Measurements from ENCODE around the gene MRPL30.

MRPL30 gene

DNA sequence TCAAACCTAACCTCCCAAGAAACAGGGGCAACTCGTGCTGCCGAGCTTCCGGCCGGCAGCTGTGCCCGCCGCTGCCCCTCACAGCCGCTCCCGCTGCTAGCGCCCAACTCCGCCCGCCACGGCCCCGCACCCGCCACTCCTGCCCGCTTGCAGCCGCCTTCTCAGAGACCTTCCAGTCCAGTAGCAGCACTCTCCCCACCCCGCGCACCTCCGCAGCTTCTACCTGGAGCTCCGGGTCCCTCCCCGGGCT is 40.2 kb upstream of the MRPL30 start:
- Histone ChIP-seq H3K79me2 (ENCODE audit: insufficient read depth, low read depth) (no peaks in the 10 kb centered on the region), H3K4me2 (peak overlapping the region; percentile 64), H3K4me3 (IDR thresholded peaks at IDR 0.05; ENCODE audit: insufficient read depth, low read depth, low read length) (no peak overlapping the region), H3K27me3 (ENCODE audit: insufficient read depth, low read depth) (no peaks in the 10 kb centered on the region), H3K36me3 (ENCODE audit: insufficient read depth) (no peaks in the 10 kb centered on the region), H2AFZ (ENCODE audit: low read depth) (peak overlapping the region; percentile 77), H3K4me1 (ENCODE audit: low read depth, poor library complexity, severe bottlenecking) (peaks cover 20% of the 10 kb centered on the region), H3K9ac (peak overlapping the region; percentile 50; the same call in 1 of the 2 replicates), H3K27ac (peak overlapping the region; percentile 46; the same call in 1 of the 2 replicates), H4K20me1 (ENCODE audit: insufficient read depth) (no peaks in the 10 kb centered on the region)
- TF ChIP-seq, protein P1, sequence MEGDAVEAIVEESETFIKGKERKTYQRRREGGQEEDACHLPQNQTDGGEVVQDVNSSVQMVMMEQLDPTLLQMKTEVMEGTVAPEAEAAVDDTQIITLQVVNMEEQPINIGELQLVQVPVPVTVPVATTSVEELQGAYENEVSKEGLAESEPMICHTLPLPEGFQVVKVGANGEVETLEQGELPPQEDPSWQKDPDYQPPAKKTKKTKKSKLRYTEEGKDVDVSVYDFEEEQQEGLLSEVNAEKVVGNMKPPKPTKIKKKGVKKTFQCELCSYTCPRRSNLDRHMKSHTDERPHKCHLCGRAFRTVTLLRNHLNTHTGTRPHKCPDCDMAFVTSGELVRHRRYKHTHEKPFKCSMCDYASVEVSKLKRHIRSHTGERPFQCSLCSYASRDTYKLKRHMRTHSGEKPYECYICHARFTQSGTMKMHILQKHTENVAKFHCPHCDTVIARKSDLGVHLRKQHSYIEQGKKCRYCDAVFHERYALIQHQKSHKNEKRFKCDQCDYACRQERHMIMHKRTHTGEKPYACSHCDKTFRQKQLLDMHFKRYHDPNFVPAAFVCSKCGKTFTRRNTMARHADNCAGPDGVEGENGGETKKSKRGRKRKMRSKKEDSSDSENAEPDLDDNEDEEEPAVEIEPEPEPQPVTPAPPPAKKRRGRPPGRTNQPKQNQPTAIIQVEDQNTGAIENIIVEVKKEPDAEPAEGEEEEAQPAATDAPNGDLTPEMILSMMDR (conservative IDR thresholded peaks at IDR 0.05; ENCODE audit: low read depth, low read length) = no peak

DNA sequence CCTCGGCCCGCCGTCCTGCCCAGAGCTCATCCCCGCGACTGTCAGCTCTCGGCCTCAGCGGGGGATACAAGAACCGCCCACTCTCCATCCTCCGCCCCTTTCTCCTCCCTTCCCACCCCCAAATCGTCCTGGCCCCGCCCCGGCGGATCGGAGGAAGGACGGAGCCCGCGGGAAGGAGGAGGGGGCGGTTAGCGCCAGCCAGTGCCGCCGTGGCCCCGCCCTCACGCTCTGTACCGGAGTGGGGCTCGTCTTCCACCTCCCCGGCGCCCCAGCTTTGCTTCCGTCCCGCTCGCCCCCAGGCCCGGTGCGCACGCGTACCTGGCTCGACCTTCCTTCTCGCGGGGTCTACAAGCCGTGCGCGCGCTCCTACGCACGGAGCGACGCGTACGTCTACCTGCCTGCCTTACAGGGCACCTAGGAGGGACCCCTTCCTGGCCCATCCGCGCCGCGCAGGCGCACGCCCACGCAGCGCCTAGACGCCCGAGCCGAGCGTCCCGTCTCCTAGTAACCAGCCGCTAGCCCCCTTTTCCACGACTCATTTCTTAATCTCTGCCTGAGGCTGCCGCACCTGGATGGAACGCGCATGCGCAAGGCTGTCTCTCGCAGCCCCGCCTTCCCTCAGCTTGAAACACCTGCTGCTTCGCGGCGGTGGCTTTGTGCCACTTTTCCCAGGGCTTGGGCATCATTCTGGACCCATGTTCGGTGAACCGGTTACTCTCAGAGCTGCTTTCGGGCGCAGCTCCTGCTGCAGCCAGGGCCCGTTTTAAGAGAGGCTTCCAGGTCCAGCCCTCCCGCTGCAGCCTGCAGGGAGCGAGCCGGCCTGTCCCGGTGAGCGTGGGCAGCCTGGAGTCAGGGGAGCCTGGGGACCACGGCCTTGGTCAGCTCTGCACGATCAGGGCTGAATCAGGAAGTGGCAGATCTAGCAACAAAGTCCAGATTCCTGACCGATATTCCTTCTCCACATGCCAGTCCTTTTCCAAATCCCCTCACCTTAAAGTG is 39.6 kb upstream of the MRPL30 start, which contains the start of gene C2orf15:
C2orf15 (plus strand) TSS at position 598 of the 999 bp plus-strand sequence. CDS start 8,852 bp downstream, outside the sequence.
- TF ChIP-seq, protein P1 (conservative IDR thresholded peaks at IDR 0.05; ENCODE audit: low read depth, low read length) = no peak
- peak within 1 kb of the TSS; percentile 50; the same call in 1 of the 2 replicates for H3K9ac ChIP-seq
- peak within 1 kb of the TSS; percentile 84 for H3K4me2 ChIP-seq
- peaks cover 20% of the 10 kb centered on the region for H3K4me1 ChIP-seq (ENCODE audit: low read depth, poor library complexity, severe bottlenecking)
- H3K79me2 ChIP-seq (ENCODE audit: insufficient read depth, low read depth) = no peaks in the 10 kb centered on the region
- H3K27ac ChIP-seq = peak within 1 kb of the TSS; percentile 46
- H3K27me3 ChIP-seq (ENCODE audit: insufficient read depth, low read depth) = no peaks in the 10 kb centered on the region
- peak within 1 kb of the TSS; percentile 77 for H2AFZ ChIP-seq (ENCODE audit: low read depth)
- H4K20me1 ChIP-seq (ENCODE audit: insufficient read depth) = no peaks in the 10 kb centered on the region
- H3K4me3 ChIP-seq (IDR thresholded peaks at IDR 0.05; ENCODE audit: insufficient read depth, low read depth, low read length) = peak within 1 kb of the TSS; percentile 95
- H3K36me3 ChIP-seq (ENCODE audit: insufficient read depth) = no peaks in the 10 kb centered on the region

DNA sequence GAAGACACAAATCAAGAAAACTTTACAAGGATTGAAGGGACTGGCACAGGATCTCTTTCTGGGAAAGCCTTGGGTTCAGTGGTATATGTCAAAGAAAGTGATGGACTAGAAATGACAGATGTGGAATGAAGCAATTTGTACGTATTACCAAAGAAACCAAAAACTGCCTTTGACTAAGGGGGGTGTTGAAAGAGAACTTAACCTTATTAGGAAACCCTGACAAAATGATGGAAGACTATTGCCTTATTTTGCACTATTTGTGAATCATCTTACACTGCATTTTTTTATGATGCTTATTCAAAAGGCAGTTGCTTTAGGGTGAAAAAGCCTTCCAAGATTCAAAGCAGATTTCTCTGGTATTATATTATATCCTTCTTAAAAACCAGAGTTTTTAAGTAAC is 30.3 kb upstream of the MRPL30 start:
- no peak overlapping the region for H3K9ac ChIP-seq
- no peak overlapping the region for H3K27ac ChIP-seq
- H2AFZ ChIP-seq (ENCODE audit: low read depth) = no peak overlapping the region
- TF ChIP-seq, protein P1 (conservative IDR thresholded peaks at IDR 0.05; ENCODE audit: low read depth, low read length) = no peak
- no peaks in the 10 kb centered on the region for H3K27me3 ChIP-seq (ENCODE audit: insufficient read depth, low read depth)
- no peaks in the 10 kb centered on the region for H3K36me3 ChIP-seq (ENCODE audit: insufficient read depth)
- peaks cover 5% of the 10 kb centered on the region for H3K4me1 ChIP-seq (ENCODE audit: low read depth, poor library complexity, severe bottlenecking)
- no peak overlapping the region for H3K4me2 ChIP-seq
- H3K79me2 ChIP-seq (ENCODE audit: insufficient read depth, low read depth) = no peaks in the 10 kb centered on the region
- no peak overlapping the region for H3K4me3 ChIP-seq (IDR thresholded peaks at IDR 0.05; ENCODE audit: insufficient read depth, low read depth, low read length)
- no peaks in the 10 kb centered on the region for H4K20me1 ChIP-seq (ENCODE audit: insufficient read depth)

DNA sequence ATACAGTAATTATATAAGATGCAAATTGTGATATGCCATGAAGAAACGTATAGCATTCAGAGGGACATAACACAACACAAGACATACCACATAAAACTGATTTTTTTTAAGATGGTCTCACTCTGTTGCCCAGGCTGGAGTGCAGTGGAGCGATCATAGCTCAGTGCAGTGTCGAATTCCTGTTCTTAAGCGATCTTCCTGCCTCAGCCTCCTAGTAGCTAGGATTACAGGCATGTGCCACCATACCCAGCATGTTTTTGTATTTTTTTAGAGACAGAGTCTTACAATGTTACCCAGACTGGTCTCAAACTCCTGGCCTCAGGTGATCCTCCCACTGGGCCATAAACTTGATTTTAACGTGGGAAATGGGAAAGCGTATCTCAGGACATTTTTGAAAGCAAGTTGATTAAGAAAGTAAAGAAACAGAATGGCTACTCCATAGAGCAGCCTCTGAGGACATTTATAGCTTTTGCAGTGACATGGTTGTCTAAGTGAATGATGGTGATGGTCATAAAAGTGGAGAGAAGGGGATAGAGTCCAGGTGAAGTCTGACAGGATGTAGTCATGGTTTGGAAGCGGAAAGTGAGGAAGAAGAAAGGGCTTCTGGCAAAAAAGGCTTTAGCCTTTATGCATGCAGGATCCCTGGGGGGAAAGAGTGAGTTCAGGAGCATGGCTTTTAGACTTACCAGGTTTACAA is 28.6 kb upstream of the MRPL30 start:
- H3K79me2 ChIP-seq (ENCODE audit: insufficient read depth, low read depth) = no peaks in the 10 kb centered on the region
- H3K36me3 ChIP-seq (ENCODE audit: insufficient read depth) = no peaks in the 10 kb centered on the region
- H4K20me1 ChIP-seq (ENCODE audit: insufficient read depth) = no peaks in the 10 kb centered on the region
- H3K27ac ChIP-seq = no peak overlapping the region
- H2AFZ ChIP-seq (ENCODE audit: low read depth) = no peak overlapping the region
- no peak overlapping the region for H3K9ac ChIP-seq
- H3K4me3 ChIP-seq (IDR thresholded peaks at IDR 0.05; ENCODE audit: insufficient read depth, low read depth, low read length) = no peak overlapping the region
- no peaks in the 10 kb centered on the region for H3K27me3 ChIP-seq (ENCODE audit: insufficient read depth, low read depth)
- no peak overlapping the region for H3K4me2 ChIP-seq
- TF ChIP-seq, protein P1 (conservative IDR thresholded peaks at IDR 0.05; ENCODE audit: low read depth, low read length) = no peak
- H3K4me1 ChIP-seq (ENCODE audit: low read depth, poor library complexity, severe bottlenecking) = peaks cover 15% of the 10 kb centered on the region

Measured in KMS-11 (cell line).